Right lobe of liver (tissue), 6 donors: ENCODE measurements around the gene CBL. TPM values are rescaled to one million over a fixed set of nuclear protein-coding genes. Genes with fewer than 3 reads are reported as not detected.

Experiments used
- ATAC-seq, 4 donors: fragments of 200-7000 bp; cut with Tn5 transposase; one replicate each; pipeline ENCODE4 v1.9.1; 2020; ENCODE audit warnings: mild to moderate bottlenecking in 4 of 4, moderate library complexity in 4 of 4
- DNase-seq, 3 donors: peaks; one replicate each; pipeline ENCODE4 v3.0.0-alpha.2; 2020
- H3K27ac ChIP-seq, 3 donors: fragments of 200-600 bp; one replicate each; pipeline ENCODE4 v1.8.0; 2022
- H3K27me3 ChIP-seq, 2 donors: fragments of 200-600 bp; one replicate each; pipeline ENCODE4 v1.8.0; 2022
- H3K36me3 ChIP-seq, 4 donors: fragments of 200-600 bp; sonication (generic) in 1 of 4; one replicate each; pipeline versions ENCODE4 v1.5.1 to v1.8.0; 2017 to 2022; ENCODE audit warnings: control low read depth in 1 of 4
- H3K4me1 ChIP-seq, 4 donors: fragments of 200-600 bp; sonication (generic) in 1 of 4; one replicate each; pipeline versions ENCODE4 v1.5.1 to v1.8.0; 2017 to 2022; ENCODE audit warnings: control low read depth in 1 of 4
- H3K4me3 ChIP-seq, 3 donors: fragments of 200-600 bp; one replicate each; pipeline ENCODE4 v1.8.0; 2022
- H3K9me3 ChIP-seq, 4 donors: fragments of 200-600 bp; sonication (generic) in 1 of 4; one replicate each; pipeline versions ENCODE4 v1.5.1 to v1.8.0; 2017 to 2022; ENCODE audit warnings: control low read depth in 1 of 4
- CTCF ChIP-seq, 4 donors: fragments of 200-600 bp in 3 of 4; fragments of 450-650 bp in 1 of 4; IDR thresholded peaks; one replicate each; pipeline versions ENCODE4 v1.5.1 to v1.8.0; 2016 to 2022; ENCODE audit warnings: antibody characterized with exemption in 4 of 4, mild to moderate bottlenecking in 2 of 4
- POLR2A ChIP-seq: fragments of 450-650 bp; IDR thresholded peaks from one replicate; pipeline ENCODE4 v1.6.1; 2017; ENCODE audit warnings: antibody characterized with exemption, mild to moderate bottlenecking
- WGBS: methylation state at CpG from one replicate; pipeline ENCODE4 v1.1.6; 2018; ENCODE audit warnings: low coverage, low lambda C conversion rate; ENCODE audit not compliant: insufficient coverage; ENCODE audit errors: missing lambda C conversion rate; 5-methylcytosine and 5-hydroxymethylcytosine counted together
- intact Hi-C, 2 donors: fragments of 100-400 bp; cut with DNase I; formaldehyde crosslinking; loops; one replicate each; pipeline versions ENCODE4 v1.11.2 to v1.14.1; 2022
- total RNA-seq, 6 experiments: library from RNA; depleted of rRNA in 2 of 6; stranded (reverse); fragments of >200 nt in 2 of 6; fragmentation: NEBNext Ultra II Directional in 3 of 6; extraction: Animal tissue kit (Norgen Biotek cat#: 25700) in 3 of 6; gene quantifications; one replicate each; pipeline versions ENCODE4 v1.1.0 to v1.2.4, GENCODE V29; 2016 to 2023
- donor health status: DM: no; HTN: yes; CAD: no.
- donor health status: DM: no; HTN: no; CAD: no.
- donor health status: DM: no; HTN: no; CAD: no.
- donor health status: DM: no; HTN: yes; CAD: no.
- donor health status: DM: no; HTN: yes; CAD: no.

The CBL gene
- total RNA-seq, 6 experiments from 2014 or later, result 3.1 to 7.1 (median 4.6) TPM

- ATAC-seq (no peak), DNase-seq (no peak)
- Histone ChIP-seq H3K27me3 (peaks cover 0 to 4% of the 10 kb centered on the region in 2 donors), H3K27ac (peak overlapping the region in 1 of 3 donors; percentile 40), H3K4me3 (no peak overlapping the region), H3K36me3 (no peaks in the 10 kb centered on the region), H3K4me1 (peaks cover 0 to 25% (median 4%) of the 10 kb centered on the region in 4 donors), H3K9me3 (no peaks in the 10 kb centered on the region)
- TF ChIP-seq CTCF (IDR thresholded peaks at IDR 0.05) (no peak), POLR2A (no peak)
- 79% methylated on average over 3 of the region's 14 CpGs for WGBS
- intact Hi-C loops, result no loop called here
These were observed 111.6 kb downstream of the CBL start for GRCh38 chr11:119317592-119318239.

GRCh38 chr11:119318240-119319135, 112.3 kb downstream of the CBL start:
- H3K4me1 ChIP-seq, result peaks cover 0 to 25% (median 4%) of the 10 kb centered on the region in 4 donors
- peak overlapping the region in 2 of 3 donors; percentile 33 to 59 for H3K27ac ChIP-seq
- no peak overlapping the region for H3K4me3 ChIP-seq
- intact Hi-C loops, result no loop called here
- no peaks in the 10 kb centered on the region for H3K9me3 ChIP-seq
- ATAC-seq, result peak in 3 of 4 donors; percentile 1 to 28 (median 1)
- TF ChIP-seq POLR2A, result no peak
- TF ChIP-seq CTCF (IDR thresholded peaks at IDR 0.05), result no peak
- H3K27me3 ChIP-seq, result peaks cover 0 to 4% of the 10 kb centered on the region in 2 donors
- WGBS, result 49% methylated on average over 4 of the region's 22 CpGs
- no peaks in the 10 kb centered on the region for H3K36me3 ChIP-seq
- peak in 1 of 3 donors; percentile 50 for DNase-seq

- Histone ChIP-seq H3K27me3 (peaks cover 0 to 4% of the 10 kb centered on the region in 2 donors), H3K36me3 (no peaks in the 10 kb centered on the region), H3K4me3 (no peak overlapping the region), H3K9me3 (no peaks in the 10 kb centered on the region), H3K4me1 (peaks cover 0 to 25% (median 4%) of the 10 kb centered on the region in 4 donors), H3K27ac (peak overlapping the region in 2 of 3 donors; percentile 33 to 59)
- WGBS, result 84% methylated on average over 5 of the region's 8 CpGs
- intact Hi-C loops, result no loop called here
- TF ChIP-seq CTCF (IDR thresholded peaks at IDR 0.05) (no peak), POLR2A (no peak)
- DNase-seq, result peak in 1 of 3 donors; percentile 47
- peak in 1 of 4 donors; percentile 1 for ATAC-seq
These were observed 113.1 kb downstream of the CBL start for GRCh38 chr11:119319136-119319699.

- Histone ChIP-seq H3K4me3 (no peak overlapping the region), H3K9me3 (no peaks in the 10 kb centered on the region), H3K36me3 (no peaks in the 10 kb centered on the region), H3K27ac (no peak overlapping the region), H3K27me3 (peaks cover 0 to 4% of the 10 kb centered on the region in 2 donors), H3K4me1 (peaks cover 0 to 25% (median 4%) of the 10 kb centered on the region in 4 donors)
- TF ChIP-seq POLR2A, result no peak
- TF ChIP-seq CTCF (IDR thresholded peaks at IDR 0.05), result no peak
- DNase-seq (peak in 1 of 3 donors; percentile 56), ATAC-seq (peak; percentile 22 to 45 (median 30))
- intact Hi-C loops, result no loop called here
- WGBS, result 63% methylated on average over 8 of the region's 11 CpGs
These were observed 113.6 kb downstream of the CBL start for GRCh38 chr11:119319700-119320239.
